ENCODE results near the gene LASP1. TPM values are rescaled to one million over a fixed set of nuclear protein-coding genes. Genes with fewer than 3 reads are reported as not detected.

LASP1 gene
- total RNA-seq (2012; rRNA removed), result 172 and 203 TPM in 2 replicates

- peaks cover 44% of the 10 kb centered on the region for H3K4me1 ChIP-seq (ENCODE audit: control insufficient read depth, insufficient read depth, low read length)
These were observed at the start of gene LASP1 for GRCh38 chr17:38869526-38870258. TSS of gene LASP1 (plus strand) at chr17:38870058. CDS start at chr17:38870190, 132 bp downstream.

GRCh38 chr17:38824899-38825761, 44.7 kb upstream of the LASP1 start, which contains the start of gene CWC25:
TSS of gene CWC25 (minus strand) at chr17:38825321. CDS start at chr17:38825183, 138 bp downstream.
- Histone ChIP-seq H3K4me1 (ENCODE audit: control insufficient read depth, insufficient read depth, low read length) (peaks cover 18% of the 10 kb centered on the region), H3K9me3 (replicated peaks; ENCODE audit: low read length) (no peaks in the 10 kb centered on the region), H3K4me3 (ENCODE audit: low read length) (peak within 1 kb of the TSS; percentile 93), H3K4me2 (ENCODE audit: low read length) (peak within 1 kb of the TSS; percentile 92), H3K36me3 (ENCODE audit: insufficient read depth, low read length) (peaks cover 11% of the 10 kb centered on the region), H3K27me3 (ENCODE audit: control insufficient read depth, insufficient read depth, low read length) (no peaks in the 10 kb centered on the region), H3K9ac (ENCODE audit: low read depth, low read length) (peak within 1 kb of the TSS; percentile 95)

More at GRCh38 chr17:38869526-38870258, at the start of gene LASP1:
- Histone ChIP-seq H3K27me3 (ENCODE audit: control insufficient read depth, insufficient read depth, low read length) (no peaks in the 10 kb centered on the region), H3K9ac (ENCODE audit: low read depth, low read length) (peak within 1 kb of the TSS; percentile 98), H3K36me3 (ENCODE audit: insufficient read depth, low read length) (peaks cover 30% of the 10 kb centered on the region), H3K4me2 (ENCODE audit: low read length) (peak within 1 kb of the TSS; percentile 99), H3K9me3 (replicated peaks; ENCODE audit: low read length) (no peaks in the 10 kb centered on the region), H3K4me3 (ENCODE audit: low read length) (peak within 1 kb of the TSS; percentile 100)

- Histone ChIP-seq H3K4me1 (ENCODE audit: control insufficient read depth, insufficient read depth, low read length) (peaks cover 18% of the 10 kb centered on the region), H3K27me3 (ENCODE audit: control insufficient read depth, insufficient read depth, low read length) (no peaks in the 10 kb centered on the region), H3K4me3 (ENCODE audit: low read length) (peak overlapping the region; percentile 93), H3K9me3 (replicated peaks; ENCODE audit: low read length) (no peaks in the 10 kb centered on the region), H3K9ac (ENCODE audit: low read depth, low read length) (peak overlapping the region; percentile 95), H3K4me2 (ENCODE audit: low read length) (peak overlapping the region; percentile 92), H3K36me3 (ENCODE audit: insufficient read depth, low read length) (peaks cover 4% of the 10 kb centered on the region)
These were observed 44.1 kb upstream of the LASP1 start for GRCh38 chr17:38825762-38826247.

GRCh38 chr17:38844261-38844757, 25.5 kb upstream of the LASP1 start:
- peaks cover 23% of the 10 kb centered on the region for H3K36me3 ChIP-seq (ENCODE audit: insufficient read depth, low read length)

GRCh38 chr17:38848557-38848891, 21.3 kb upstream of the LASP1 start:
- Histone ChIP-seq H3K4me2 (ENCODE audit: low read length) (no peak overlapping the region), H3K36me3 (ENCODE audit: insufficient read depth, low read length) (peaks cover 63% of the 10 kb centered on the region), H3K4me1 (ENCODE audit: control insufficient read depth, insufficient read depth, low read length) (peaks cover 18% of the 10 kb centered on the region), H3K4me3 (ENCODE audit: low read length) (no peak overlapping the region), H3K9ac (ENCODE audit: low read depth, low read length) (no peak overlapping the region), H3K27me3 (ENCODE audit: control insufficient read depth, insufficient read depth, low read length) (no peaks in the 10 kb centered on the region), H3K9me3 (replicated peaks; ENCODE audit: low read length) (no peaks in the 10 kb centered on the region)

More at GRCh38 chr17:38844261-38844757, 25.5 kb upstream of the LASP1 start:
- Histone ChIP-seq H3K27me3 (ENCODE audit: control insufficient read depth, insufficient read depth, low read length) (no peaks in the 10 kb centered on the region), H3K4me3 (ENCODE audit: low read length) (no peak overlapping the region), H3K4me2 (ENCODE audit: low read length) (no peak overlapping the region), H3K9ac (ENCODE audit: low read depth, low read length) (no peak overlapping the region), H3K9me3 (replicated peaks; ENCODE audit: low read length) (no peaks in the 10 kb centered on the region), H3K4me1 (ENCODE audit: control insufficient read depth, insufficient read depth, low read length) (no peaks in the 10 kb centered on the region)

GRCh38 chr17:38848939-38849605, 20.8 kb upstream of the LASP1 start:
- Histone ChIP-seq H3K4me3 (ENCODE audit: low read length) (no peak overlapping the region), H3K9me3 (replicated peaks; ENCODE audit: low read length) (no peaks in the 10 kb centered on the region), H3K36me3 (ENCODE audit: insufficient read depth, low read length) (peaks cover 63% of the 10 kb centered on the region), H3K9ac (ENCODE audit: low read depth, low read length) (no peak overlapping the region), H3K27me3 (ENCODE audit: control insufficient read depth, insufficient read depth, low read length) (no peaks in the 10 kb centered on the region), H3K4me1 (ENCODE audit: control insufficient read depth, insufficient read depth, low read length) (peaks cover 18% of the 10 kb centered on the region), H3K4me2 (ENCODE audit: low read length) (no peak overlapping the region)

- no peaks in the 10 kb centered on the region for H3K9me3 ChIP-seq (replicated peaks; ENCODE audit: low read length)
- peaks cover 24% of the 10 kb centered on the region for H3K4me1 ChIP-seq (ENCODE audit: control insufficient read depth, insufficient read depth, low read length)
- H3K4me3 ChIP-seq (ENCODE audit: low read length), result peak overlapping the region; percentile 78
- peaks cover 63% of the 10 kb centered on the region for H3K36me3 ChIP-seq (ENCODE audit: insufficient read depth, low read length)
- H3K4me2 ChIP-seq (ENCODE audit: low read length), result peak overlapping the region; percentile 95
- peak overlapping the region; percentile 97 for H3K9ac ChIP-seq (ENCODE audit: low read depth, low read length)
- H3K27me3 ChIP-seq (ENCODE audit: control insufficient read depth, insufficient read depth, low read length), result no peaks in the 10 kb centered on the region
These were observed 19.5 kb upstream of the LASP1 start for GRCh38 chr17:38850374-38850773.

- H3K4me3 ChIP-seq (ENCODE audit: low read length), result peak overlapping the region; percentile 78
- H3K36me3 ChIP-seq (ENCODE audit: insufficient read depth, low read length), result peaks cover 62% of the 10 kb centered on the region
- H3K4me1 ChIP-seq (ENCODE audit: control insufficient read depth, insufficient read depth, low read length), result peaks cover 24% of the 10 kb centered on the region
- H3K27me3 ChIP-seq (ENCODE audit: control insufficient read depth, insufficient read depth, low read length), result no peaks in the 10 kb centered on the region
- no peaks in the 10 kb centered on the region for H3K9me3 ChIP-seq (replicated peaks; ENCODE audit: low read length)
- H3K9ac ChIP-seq (ENCODE audit: low read depth, low read length), result peak overlapping the region; percentile 97
- peak overlapping the region; percentile 95 for H3K4me2 ChIP-seq (ENCODE audit: low read length)
These were observed 18.4 kb upstream of the LASP1 start for GRCh38 chr17:38851434-38851833.

- Histone ChIP-seq H3K9me3 (replicated peaks; ENCODE audit: low read length) (no peaks in the 10 kb centered on the region), H3K4me1 (ENCODE audit: control insufficient read depth, insufficient read depth, low read length) (peaks cover 24% of the 10 kb centered on the region), H3K36me3 (ENCODE audit: insufficient read depth, low read length) (peaks cover 54% of the 10 kb centered on the region), H3K4me3 (ENCODE audit: low read length) (peak overlapping the region; percentile 78), H3K4me2 (ENCODE audit: low read length) (peak overlapping the region; percentile 95), H3K27me3 (ENCODE audit: control insufficient read depth, insufficient read depth, low read length) (no peaks in the 10 kb centered on the region), H3K9ac (ENCODE audit: low read depth, low read length) (peak overlapping the region; percentile 97)
These were observed 17.0 kb upstream of the LASP1 start for GRCh38 chr17:38852771-38853291.

- Histone ChIP-seq H3K4me1 (ENCODE audit: control insufficient read depth, insufficient read depth, low read length) (peaks cover 24% of the 10 kb centered on the region), H3K27me3 (ENCODE audit: control insufficient read depth, insufficient read depth, low read length) (no peaks in the 10 kb centered on the region), H3K9me3 (replicated peaks; ENCODE audit: low read length) (no peaks in the 10 kb centered on the region), H3K4me3 (ENCODE audit: low read length) (peak within 1 kb of the TSS; percentile 78), H3K9ac (ENCODE audit: low read depth, low read length) (peak within 1 kb of the TSS; percentile 97), H3K36me3 (ENCODE audit: insufficient read depth, low read length) (peaks cover 47% of the 10 kb centered on the region), H3K4me2 (ENCODE audit: low read length) (peak within 1 kb of the TSS; percentile 95)
These were observed 16.3 kb upstream of the LASP1 start, which contains the start of gene RPL23 for GRCh38 chr17:38853292-38854219. TSS of gene RPL23 (minus strand) at chr17:38853721. CDS start at chr17:38853710, 11 bp downstream.

All from skeletal muscle satellite cell (primary cell).